ENCODE results near the gene SPPL2A.

GRCh38 chr15:50736823-50737222 lies 28.7 kb downstream of the SPPL2A start:
- TF ChIP-seq POLR2A (IDR thresholded peaks at IDR 0.05) (no peak), EP300 (IDR thresholded peaks at IDR 0.05; ENCODE audit: low read depth) (no peak)
